Femur (tissue), 1 donor: ENCODE results near the gene DCAF17.

Experiments used
- DNase-seq: peaks from one replicate; pipeline ENCODE4 v3.0.0-alpha.2; 2017

DCAF17 gene, protein sequence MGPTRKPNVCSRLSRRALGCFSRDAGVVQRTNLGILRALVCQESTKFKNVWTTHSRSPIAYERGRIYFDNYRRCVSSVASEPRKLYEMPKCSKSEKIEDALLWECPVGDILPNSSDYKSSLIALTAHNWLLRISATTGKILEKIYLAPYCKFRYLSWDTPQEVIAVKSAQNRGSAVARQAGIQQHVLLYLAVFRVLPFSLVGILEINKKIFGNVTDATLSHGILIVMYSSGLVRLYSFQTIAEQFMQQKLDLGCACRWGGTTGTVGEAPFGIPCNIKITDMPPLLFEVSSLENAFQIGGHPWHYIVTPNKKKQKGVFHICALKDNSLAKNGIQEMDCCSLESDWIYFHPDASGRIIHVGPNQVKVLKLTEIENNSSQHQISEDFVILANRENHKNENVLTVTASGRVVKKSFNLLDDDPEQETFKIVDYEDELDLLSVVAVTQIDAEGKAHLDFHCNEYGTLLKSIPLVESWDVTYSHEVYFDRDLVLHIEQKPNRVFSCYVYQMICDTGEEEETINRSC

DNA sequence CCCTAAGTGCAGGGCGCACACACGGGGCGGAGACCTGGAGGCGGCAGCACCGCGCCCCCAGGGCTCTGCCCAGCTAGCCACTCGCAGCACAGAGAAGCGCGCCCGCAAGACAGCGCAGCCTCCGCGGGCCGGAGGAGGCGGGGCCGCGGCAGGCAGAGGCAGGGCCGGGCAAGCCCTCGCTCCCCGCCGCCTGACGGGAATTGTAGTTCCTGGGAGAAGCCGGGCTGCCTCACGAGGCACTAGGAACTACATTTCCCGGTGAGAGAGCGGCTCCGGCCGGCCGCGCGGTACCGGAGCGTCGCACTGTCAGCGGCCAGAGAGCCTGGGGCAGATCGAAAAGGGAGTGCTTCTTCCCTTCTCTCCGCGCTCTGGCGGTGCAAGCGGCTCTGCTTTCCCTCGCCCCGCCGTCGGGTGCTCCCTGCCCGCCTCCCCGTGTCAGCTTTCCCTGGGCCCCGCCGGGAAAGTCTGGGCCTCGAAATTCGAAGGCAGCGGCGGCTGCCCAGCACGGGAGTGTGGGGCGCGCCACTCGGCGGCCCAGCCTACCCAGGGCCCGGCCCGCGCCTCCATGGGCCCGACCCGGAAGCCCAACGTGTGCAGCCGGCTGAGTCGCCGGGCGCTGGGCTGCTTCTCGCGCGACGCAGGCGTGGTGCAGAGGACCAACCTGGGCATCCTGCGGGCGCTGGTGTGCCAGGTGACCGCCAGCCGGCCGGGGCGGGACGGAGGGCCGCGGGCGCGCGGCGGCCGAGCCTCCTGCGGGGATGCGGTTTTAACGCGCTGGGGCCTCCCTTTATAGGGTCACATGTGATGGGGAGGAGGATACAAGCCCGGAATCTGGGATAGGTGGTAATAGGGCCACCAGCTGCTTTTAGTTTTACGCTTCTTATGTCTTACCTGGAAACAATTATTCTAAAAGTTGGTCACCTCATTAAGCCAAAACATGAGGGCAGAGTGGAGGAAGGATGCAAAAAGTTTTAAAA, at the start of gene DCAF17:
Gene DCAF17 (plus strand): TSS at position 214 of the 977 bp plus-strand sequence. CDS start 352 bp downstream, at position 566.
- DNase-seq, result peak; percentile 98

DNA sequence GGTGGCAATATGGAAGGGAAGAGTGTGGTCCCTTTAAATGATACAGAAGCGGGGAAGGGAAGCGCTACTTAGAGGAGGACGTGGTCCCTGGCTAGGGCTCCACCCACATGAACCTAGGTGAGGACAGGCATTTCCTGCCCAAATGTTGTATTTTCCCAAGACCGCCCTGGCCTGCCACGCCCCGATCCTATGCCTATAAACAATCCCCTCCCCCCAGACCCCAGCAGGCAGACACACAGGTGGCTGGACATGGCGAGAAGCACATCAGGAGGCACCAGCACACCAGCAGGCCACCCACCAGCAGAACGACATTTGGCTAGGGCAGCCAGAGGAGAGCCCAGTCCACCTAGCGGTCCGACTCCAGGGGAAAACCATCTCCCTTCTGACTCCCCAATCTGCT, 47.4 kb upstream of the DCAF17 start:
- DNase-seq, result no peak

DNA sequence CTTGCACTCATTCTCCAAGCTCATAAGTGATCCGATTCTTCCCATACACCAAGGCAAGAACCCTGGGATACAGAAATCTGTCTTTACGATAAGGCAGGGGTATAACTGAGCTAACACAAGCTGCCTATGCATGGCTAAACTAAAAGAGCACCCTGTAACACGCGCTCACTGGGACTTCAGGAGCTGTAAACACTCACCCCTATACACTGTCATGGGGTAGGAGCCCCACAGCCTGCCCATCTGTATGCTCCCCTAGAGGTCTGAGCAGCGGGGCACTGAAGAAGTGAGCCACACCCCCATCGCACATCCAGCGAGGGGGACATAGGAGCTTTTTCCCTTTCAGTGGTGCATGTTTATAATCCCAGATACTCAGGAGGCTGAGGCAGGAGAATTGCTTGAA, 47.0 kb upstream of the DCAF17 start:
- DNase-seq, result no peak

DNA sequence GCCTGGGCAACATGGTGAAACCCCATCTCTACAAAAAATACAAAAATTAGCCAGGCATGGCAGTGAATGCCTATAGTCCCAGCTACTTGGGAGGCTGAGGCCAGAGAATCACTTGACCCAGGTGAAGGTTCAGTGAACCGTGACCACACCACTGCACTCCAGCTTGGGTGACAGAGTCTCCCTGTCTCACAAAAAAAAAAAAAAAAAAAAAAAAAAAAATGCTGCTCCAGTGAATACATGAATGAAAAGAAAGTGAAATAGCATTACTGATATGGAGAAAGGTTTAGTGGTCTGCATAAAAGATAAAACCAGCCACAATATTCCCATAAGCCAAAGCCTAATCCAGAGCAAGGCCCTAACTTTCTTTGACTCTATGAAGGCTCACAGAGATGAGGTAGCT, 44.7 kb upstream of the DCAF17 start:
- DNase-seq, result no peak

DNA sequence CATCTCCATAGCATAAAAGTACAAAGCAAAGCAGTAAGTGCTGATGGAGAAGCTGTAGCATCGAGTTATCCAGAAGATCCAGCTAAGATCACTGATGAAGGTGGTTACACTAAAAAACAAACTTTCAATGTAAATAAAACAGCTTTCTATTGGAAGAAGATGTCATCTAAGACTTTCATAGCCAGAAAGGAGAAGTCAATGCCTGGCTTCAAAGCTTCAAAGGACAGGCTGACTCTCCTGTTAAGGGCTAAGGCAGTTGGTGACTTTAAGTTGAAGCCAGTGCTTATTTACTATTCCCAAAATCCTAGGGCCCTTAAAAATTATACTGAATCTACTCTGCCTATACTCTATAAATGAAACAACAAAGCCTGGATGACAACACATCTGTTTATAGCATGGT, 44.2 kb upstream of the DCAF17 start:
- DNase-seq, result no peak

DNA sequence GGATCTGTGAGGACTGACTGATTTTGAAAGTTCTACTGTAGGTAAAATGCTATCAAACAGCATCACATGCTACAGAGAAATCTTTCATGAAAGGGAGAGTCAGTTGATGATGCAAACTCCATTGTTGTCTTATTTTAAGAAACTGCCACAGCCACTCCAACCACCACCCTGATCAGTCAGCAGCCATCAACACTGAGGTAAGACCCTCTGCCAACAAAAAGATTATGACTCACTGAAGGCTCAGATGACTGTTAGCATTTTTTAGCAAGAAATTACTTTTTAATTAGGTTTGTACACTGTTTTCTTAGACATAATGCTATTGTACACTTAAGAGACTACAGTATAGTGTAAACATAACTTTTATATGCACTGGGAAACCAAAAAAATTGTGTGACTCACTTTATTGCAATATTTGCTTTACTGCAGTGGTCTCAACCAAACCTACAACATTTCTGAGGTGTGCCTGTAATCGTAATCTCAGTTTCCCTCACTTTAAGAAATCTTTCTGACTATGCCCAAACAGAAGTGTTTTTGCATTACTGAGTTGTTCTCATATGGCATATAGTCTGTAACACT, 43.0 kb upstream of the DCAF17 start:
- no peak for DNase-seq

DNA sequence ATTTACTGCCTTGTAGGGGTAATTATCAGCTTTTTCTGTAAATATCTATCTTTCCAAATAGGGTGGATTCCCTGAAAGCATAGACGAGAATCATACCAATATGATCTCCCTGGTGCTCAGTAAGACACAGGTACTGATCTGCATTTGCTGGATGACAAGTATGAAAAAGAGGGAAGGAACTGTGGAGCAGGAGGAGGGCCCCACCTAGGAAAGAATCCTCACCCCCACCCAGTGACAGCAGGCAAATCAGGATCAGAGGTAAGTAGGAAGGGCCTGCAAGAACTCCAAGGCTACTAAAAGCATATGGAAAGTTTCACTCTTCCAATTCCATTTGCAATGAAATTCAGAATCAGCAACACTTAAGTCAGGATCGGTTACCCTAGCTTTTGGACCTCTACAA, 42.5 kb upstream of the DCAF17 start:
- no peak for DNase-seq

DNA sequence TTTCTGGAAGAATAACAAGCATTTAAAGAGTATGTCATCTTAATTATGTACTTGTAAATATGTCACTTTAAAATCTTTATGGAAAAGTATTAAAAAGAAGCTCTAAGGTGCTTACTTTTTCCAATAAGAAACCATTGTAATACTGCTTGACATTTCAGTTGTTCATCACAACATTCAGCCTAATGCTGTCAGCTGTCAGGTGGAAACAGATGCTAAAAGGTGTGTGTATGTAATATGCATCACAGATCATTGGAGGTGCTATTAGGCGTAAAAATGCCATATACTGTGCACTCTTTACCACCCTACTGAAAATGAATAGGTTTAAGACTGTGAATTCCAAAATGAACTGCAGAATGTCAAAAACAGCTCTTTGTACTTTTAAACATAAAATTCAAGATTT, 40.5 kb upstream of the DCAF17 start:
- no peak for DNase-seq

DNA sequence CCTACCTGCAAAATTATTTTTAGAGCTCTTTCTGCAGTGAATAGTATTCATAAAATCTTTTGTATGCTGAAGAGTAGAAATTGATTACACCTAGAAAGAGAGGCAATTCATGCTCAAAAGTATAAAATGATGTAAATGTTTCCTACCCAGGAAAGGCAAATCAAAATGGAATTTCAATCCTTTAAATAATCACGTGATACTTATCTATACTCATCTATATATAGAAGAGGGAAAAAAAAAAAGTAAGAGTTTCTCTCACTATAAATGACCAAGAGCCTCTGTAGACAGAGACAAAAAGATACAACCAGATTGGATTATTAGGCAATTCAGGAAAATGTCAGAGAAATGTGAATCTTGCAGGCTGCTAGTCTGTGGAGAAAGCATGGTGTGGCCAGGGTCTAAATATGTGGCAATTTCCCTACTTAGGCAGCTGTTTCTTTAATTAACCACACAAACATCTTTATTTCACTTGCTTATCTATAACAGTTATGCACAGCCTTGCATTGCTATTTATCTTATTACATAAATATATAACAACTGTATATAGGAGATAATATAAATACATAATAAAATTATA, 39.8 kb upstream of the DCAF17 start:
- no peak for DNase-seq

DNA sequence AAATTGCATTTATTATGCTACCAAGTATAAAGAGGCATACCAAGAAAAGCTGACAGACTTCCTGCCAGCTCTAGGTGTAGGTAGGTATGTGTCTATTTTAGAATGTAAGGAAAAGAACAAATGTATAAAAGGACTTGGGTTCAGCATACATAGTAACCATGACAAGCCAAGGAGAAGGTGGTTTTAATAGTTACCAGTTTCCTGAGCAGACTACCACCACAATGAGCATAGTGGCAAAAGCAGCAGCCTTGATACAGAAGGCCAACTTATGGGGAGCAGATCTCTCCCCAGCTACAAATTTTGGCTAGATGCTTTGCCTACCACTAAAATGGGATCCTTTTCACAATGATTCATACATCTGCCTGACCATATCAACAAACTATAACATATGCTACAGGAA, 34.7 kb upstream of the DCAF17 start:
- DNase-seq, result no peak

DNA sequence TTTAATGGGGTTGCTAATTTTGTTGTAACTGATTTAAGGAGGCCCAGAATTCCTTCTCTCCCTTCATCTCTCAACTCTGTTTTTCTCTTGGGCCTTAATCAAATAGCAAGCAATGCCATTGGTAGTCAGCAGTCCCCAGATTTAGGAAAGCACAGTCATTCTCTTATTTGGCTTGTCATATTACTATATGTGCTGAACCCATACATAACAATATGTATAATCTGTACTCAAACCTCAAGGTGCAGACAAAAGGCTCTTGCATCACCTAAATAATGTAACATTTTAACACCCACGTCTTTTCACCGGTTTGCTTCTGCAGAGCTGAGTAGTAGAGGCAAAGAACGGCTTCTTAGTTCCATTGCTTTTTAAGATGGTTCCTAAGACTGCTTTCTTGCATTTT, 33.6 kb upstream of the DCAF17 start:
- no peak for DNase-seq

DNA sequence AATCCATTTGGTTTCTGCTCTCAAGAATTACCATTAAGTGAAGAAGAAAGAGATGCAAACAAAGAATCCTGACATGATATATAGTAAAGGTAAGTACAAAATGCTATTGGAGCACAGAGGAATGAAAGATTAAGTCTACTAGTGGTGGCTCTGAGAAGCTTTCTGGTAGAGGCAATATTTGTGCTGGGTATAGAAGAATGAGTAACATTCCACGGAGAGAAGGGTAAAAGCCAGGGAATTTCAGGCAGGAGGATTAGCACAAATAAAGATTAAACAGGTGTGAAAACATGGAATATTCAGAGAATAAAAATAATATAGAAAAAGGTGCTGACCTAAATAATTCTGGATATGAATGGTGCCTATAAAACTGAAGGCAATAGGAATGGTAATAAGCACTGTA, 32.1 kb upstream of the DCAF17 start:
- DNase-seq, result no peak

DNA sequence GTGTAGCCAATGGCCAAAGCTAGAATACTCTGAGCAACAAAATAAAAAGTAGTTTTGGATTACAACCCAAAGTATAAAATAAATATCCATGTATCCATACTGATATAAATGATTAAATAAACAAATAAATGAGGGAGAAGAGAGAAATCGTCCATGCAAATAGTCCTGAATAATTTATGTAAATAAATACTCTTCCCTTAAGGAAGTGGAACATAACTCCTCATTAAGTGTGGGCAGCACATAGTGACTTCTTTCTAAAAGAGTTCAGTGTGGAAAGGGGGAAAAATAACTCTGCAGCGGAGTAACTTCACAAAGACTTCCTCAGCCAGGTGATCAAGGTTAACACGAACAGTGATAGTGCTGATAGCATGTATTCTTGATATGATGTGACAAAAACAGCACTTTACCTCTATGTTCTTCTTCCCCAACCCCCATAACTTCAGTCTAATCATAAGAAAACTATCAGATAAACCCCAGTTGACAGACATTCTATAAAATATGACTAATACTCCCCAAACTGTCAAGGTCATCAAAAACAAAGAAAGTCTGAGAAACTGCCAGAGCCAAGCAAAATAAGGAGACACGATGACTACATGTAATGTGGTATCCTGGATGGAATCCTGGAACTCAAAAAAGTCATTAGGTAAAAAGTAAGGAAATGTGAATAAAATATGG, 31.0 kb upstream of the DCAF17 start:
- no peak for DNase-seq

DNA sequence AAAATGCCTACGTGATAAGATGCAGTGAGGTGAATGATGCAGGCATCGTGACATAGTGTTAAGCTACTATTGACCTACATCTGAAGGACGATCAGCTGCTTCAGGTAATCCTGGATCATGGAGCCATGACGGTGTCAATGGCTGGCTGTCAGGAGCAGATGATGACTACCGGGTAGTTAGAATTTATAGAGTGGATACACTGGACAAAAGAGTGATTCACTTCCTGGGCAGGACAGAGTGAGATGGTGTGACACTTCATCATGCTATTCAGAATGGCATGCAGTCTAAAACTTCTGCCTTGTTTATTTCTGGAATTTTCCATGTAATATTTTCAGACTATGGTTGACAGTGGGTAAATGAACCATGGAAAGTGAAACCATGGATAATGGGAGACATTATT, 29.8 kb upstream of the DCAF17 start:
- no peak for DNase-seq

DNA sequence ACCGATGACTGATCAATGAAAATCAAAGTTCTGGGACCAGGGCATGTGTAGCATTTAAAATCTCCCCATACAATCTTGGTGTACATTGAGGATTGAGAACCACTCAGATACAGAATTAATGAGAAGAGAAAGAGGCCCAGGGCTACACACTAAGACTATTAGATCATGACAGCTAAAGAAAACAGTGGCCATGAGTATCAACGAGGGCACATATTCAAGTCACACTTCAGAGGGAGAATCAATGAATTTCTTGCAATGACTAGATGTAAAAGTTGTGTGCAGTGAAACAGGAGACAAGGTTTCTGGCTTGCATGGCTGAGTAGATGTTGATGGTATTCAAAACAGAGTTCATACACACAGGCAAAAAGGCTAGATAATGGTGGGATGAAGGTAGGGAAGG, 29.3 kb upstream of the DCAF17 start:
- DNase-seq, result no peak

DNA sequence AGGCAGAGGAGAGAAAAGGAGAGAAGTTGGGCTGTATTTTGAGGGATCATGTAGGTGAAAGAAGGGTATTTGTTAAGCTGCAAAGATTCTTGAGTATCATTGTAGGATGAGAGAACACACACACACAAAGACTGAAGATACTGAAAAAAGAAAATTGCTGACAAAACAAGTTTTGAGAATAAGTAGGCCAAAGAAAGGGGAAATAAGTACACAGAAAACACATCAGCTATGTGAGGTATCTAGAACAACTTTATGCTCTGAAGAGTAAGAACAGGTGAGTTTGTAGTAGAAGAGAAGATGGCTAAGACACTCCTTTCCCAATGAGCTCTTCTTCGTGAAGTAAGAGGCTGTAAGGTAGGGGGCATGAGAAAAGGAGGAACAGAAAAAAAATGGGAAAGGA, 28.5 kb upstream of the DCAF17 start:
- no peak for DNase-seq

DNA sequence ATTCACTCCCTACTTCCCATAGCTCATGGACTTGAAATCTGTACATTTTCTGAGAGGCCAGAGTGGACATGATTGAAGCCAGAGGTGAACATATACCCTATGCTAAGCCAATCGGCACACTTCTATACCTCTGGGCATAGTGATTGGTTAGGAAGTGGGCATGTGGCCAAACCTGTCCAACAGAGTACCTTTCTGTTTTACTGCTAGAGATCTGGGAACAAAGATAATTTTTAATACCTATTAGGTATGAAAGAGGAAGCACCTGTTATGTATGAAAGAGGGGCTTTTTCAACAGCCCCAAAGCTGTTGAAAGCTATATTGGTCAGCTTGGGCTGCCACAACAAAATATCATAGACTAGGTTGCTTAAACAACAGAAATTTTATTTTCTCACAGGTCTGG, 28.0 kb upstream of the DCAF17 start:
- DNase-seq, result no peak

DNA sequence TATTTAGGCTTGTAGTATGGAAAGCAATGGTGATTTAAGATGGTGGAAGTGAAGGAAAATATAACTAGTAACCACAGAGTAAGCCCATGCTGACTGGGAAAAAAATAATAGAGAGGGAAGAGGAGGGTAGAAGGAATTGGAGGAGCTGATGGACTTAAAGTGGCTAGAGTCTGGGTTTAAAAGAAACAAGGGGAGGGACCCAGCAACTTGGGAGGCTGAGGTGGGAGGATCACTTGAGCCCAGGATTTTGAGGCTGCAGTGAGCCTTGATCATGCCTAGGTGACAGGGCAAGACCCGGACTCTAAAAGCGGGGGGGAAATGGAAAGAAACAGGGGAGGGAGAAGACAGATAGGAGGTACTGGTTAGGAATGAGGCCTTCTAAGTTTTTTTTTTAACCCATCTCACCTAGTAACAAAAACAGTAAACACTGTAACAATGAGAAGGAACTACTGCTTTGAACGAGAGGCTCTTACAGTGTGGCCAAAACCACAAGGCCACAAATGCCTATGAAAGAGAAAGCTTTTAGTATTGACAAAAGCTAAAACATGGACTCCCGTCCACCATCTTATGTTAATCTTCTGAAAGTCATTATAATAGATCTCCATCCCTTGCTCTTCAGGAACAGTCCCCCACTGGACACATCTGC, 26.9 kb upstream of the DCAF17 start:
- DNase-seq, result no peak

DNA sequence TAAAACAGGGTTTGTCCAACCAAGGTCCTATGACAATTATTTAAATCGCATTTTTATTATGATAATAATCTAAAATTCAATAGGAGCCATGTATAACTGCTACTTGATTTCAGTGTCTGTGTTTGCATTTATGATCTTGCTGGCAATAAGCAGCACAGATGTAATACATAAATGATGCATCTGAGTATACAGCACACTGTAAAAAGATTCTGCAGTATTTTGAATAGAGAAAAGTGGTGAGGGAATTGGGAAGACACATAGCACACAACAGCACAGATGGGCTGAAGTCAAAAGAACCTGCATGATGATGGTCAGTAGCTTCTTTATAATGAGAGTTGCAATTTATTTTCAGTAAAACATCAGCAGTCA, 26.4 kb upstream of the DCAF17 start:
- DNase-seq, result no peak

DNA sequence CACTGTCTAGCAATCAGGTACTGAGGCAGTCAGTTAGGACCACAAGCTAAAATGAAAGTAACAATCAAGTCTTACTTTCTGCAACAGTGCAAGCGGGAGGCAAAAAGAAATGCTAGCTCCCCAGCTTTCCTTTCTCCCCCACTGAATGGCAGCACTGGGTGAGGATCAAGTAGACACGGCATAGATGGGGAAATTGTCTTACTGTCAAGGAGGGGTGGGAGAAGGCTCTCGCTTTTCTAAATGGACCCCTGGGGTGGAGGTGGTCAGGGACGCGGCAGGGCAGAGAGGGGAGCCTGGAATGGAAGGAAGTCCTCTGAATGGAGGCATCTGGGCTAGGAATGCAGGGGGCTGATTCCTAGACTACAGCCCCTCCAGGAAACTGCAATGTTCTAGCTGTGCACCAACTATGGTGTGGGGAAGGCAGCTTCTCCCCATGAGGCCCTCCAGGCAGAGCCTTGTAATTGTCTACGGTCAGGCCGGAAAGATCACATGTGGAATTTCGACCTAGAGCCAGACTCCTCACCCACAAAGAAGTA, 24.5 kb upstream of the DCAF17 start:
- no peak for DNase-seq

DNA sequence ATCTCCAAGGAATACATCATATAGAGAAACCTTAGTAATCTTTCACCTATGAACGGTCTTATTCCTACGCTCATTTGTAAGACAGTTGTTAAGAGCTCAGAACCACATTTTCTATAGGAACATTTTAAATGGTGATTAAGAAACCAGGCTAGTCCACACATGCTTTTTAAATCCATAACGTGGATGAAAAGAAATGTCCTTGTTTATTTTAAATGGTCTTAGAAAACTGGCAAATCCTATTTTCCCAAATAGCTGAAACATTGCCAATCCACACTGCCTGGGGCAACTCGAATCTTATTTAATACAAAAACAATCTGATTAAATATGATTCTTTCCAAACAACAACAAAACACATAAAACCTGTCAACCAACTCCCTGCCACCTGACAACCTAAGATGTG, 23.9 kb upstream of the DCAF17 start:
- no peak for DNase-seq

DNA sequence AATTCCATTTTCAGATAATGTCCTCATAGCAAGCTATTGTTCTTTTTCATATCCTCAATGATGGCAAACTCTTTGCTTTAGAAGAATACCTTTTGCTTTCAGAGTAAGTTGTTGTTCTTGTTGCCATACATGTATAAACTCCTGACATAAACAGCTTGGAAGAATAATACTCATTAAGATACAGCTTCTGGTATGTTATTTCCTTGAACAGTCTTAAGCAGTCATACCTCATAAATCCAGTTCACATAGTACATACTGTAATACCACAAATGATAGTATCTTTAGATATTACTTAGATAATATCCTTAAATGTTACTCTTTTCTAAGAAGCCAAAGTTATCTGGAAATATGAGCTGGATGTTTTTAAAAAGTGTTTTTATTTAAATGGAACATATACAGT, 23.4 kb upstream of the DCAF17 start:
- no peak for DNase-seq
